Astrocyte (in vitro differentiated cells and primary cell): ENCODE data around the gene LRPAP1.

Experiments used
- EZH2 ChIP-seq: IDR thresholded peaks from 2 replicates; pipeline ENCODE4 v1.6.1; 2012; ENCODE audit warnings: mild to moderate bottlenecking, low read length, inconsistent platforms; ENCODE audit not compliant: insufficient read depth
- TF ChIP-seq, protein P1 (sequence below): IDR thresholded peaks from 2 replicates; pipeline ENCODE4 v1.5.1; 2011; ENCODE audit warnings: low read depth, mild to moderate bottlenecking, inconsistent platforms, low read length, moderate library complexity; ENCODE audit not compliant: insufficient read depth

DNA sequence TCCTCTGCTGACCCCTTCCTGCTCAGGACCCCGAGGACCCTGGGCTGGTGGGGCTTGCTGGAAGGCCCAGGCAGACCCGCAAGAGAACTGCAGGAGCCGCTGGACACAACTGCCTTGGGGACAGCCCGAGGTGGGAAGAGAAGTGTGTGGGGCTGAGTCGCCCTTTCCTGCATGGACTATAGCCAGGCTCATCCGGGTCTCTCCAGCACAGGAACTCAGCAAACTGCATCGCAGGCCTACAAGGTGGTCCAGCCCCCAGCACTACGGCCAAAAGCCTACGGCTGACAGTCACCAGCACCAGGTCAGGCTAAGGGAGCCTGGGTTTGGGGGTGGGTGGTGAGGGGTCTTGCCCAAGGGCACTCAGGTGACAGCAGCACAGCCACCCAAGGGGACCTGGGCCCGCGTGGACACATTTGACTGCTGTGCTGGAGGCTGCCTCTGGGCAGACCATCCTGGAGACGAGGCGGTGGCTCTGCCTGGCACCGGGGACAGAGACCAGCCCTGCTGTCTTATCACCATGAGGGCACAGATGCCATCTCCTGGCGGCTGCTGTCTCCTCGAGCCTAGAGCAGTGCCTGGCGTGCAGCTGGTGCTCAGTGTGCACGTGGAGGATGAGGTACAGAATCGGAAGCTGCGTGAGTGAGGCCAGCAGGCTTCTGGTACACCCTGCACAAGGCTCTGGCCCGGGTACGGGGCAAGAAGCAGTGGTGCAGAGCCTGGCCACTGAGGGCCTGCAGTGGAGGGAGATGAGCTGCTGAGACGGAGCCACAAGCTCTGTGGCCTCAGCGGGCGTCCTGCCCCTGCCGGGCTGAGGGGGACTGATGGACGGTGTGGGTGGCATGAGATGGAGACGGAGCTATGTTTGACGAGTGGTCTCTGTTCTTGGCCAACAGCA lies 15.1 kb downstream of the LRPAP1 start:
- TF ChIP-seq, protein P1, sequence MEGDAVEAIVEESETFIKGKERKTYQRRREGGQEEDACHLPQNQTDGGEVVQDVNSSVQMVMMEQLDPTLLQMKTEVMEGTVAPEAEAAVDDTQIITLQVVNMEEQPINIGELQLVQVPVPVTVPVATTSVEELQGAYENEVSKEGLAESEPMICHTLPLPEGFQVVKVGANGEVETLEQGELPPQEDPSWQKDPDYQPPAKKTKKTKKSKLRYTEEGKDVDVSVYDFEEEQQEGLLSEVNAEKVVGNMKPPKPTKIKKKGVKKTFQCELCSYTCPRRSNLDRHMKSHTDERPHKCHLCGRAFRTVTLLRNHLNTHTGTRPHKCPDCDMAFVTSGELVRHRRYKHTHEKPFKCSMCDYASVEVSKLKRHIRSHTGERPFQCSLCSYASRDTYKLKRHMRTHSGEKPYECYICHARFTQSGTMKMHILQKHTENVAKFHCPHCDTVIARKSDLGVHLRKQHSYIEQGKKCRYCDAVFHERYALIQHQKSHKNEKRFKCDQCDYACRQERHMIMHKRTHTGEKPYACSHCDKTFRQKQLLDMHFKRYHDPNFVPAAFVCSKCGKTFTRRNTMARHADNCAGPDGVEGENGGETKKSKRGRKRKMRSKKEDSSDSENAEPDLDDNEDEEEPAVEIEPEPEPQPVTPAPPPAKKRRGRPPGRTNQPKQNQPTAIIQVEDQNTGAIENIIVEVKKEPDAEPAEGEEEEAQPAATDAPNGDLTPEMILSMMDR: no peak
- no peak for TF ChIP-seq EZH2
